Measurements from ENCODE around the gene UBE2K. TPM values are rescaled to one million over a fixed set of nuclear protein-coding genes. Genes with fewer than 3 reads are reported as not detected.

Gene UBE2K
- total RNA-seq, 1 experiment from 2014 or later, result 151 TPM

- H2BK20ac ChIP-seq (ENCODE audit: low read depth, low read length, poor library complexity, severe bottlenecking), result no peak overlapping the region
- no peak overlapping the region for H2AFZ ChIP-seq (ENCODE audit: low read length)
- Mint-ChIP-seq H3K4me1 (peaks cover 10 to 13% of the 10 kb centered on the region in 2 experiments), H3K9me3 (no peaks in the 10 kb centered on the region), H3K27ac (peak overlapping the region in 1 of 3 experiments; percentile 89; a peak in 3 of 7 replicates), H3K4me3 (no peak overlapping the region), H3K27me3 (ENCODE audit: low read depth) (no peaks in the 10 kb centered on the region), H3K36me3 (ENCODE audit: insufficient read depth in 1 of 3, low read depth in 3 of 3) (peaks cover 11 to 29% (median 28%) of the 10 kb centered on the region in 3 experiments; a peak in 6 of 7 replicates)
- no peaks in the 10 kb centered on the region for H4K20me1 ChIP-seq (ENCODE audit: control insufficient read depth, insufficient read depth, insufficient read length)
- no peak for DNase-seq
- TF ChIP-seq CTCF (conservative IDR thresholded peaks at IDR 0.05), result no peak
- no peaks in the 10 kb centered on the region for H3K9me3 ChIP-seq (ENCODE audit: control insufficient read depth, low read depth, low read length)
- no peaks in the 10 kb centered on the region for H3K4me1 ChIP-seq (ENCODE audit: insufficient read depth, low read length)
- H4K5ac ChIP-seq (ENCODE audit: insufficient read length, low read depth, low read length), result peak overlapping the region; percentile 47
- no peak overlapping the region for H3K4me2 ChIP-seq (ENCODE audit: insufficient read depth, insufficient read length, low read length)
- H3K79me2 ChIP-seq (ENCODE audit: insufficient read depth, low read length), result peaks cover 66% of the 10 kb centered on the region
- H3K27ac ChIP-seq (ENCODE audit: insufficient read length, low read depth, low read length), result no peak overlapping the region
- H3K23me2 ChIP-seq (ENCODE audit: insufficient read length, low read depth, low read length, poor library complexity, severe bottlenecking), result no peaks in the 10 kb centered on the region
- H3K4ac ChIP-seq (ENCODE audit: low read depth, low read length), result no peak overlapping the region
- no peak overlapping the region for H2BK15ac ChIP-seq (ENCODE audit: low read depth, low read length)
- H2BK12ac ChIP-seq (ENCODE audit: insufficient read length, low read depth, low read length), result no peak overlapping the region
- no peak overlapping the region for H4K8ac ChIP-seq (replicated peaks; ENCODE audit: insufficient read length, low read depth, low read length)
- H3K14ac ChIP-seq (ENCODE audit: insufficient read depth, low read length), result no peak overlapping the region
- WGBS (ENCODE audit: extremely low coverage, insufficient read length, low lambda C conversion rate), result no CpG with 5 or more reads among the region's 11 CpGs
- no peak overlapping the region for H2BK120ac ChIP-seq (ENCODE audit: low read depth, low read length, poor library complexity, severe bottlenecking)
- no peak overlapping the region for H3K23ac ChIP-seq (ENCODE audit: insufficient read length, low read depth, low read length)
- no peaks in the 10 kb centered on the region for H3K27me3 ChIP-seq (ENCODE audit: insufficient read depth, low read length)
- H3T11ph ChIP-seq (ENCODE audit: low read length), result no peak overlapping the region
- no peak overlapping the region for H3K9ac ChIP-seq (ENCODE audit: extremely low read depth, insufficient read length, low read length)
- H2BK5ac ChIP-seq (ENCODE audit: insufficient read length, low read length), result no peak overlapping the region
- peaks cover 10% of the 10 kb centered on the region for H3K79me1 ChIP-seq (ENCODE audit: insufficient read depth, low read depth, low read length, poor library complexity, severe bottlenecking)
- H4K91ac ChIP-seq (ENCODE audit: insufficient read length, low read depth, low read length), result no peak overlapping the region
- no peak overlapping the region for H3K56ac ChIP-seq (ENCODE audit: insufficient read length, low read depth, low read length)
- H3K18ac ChIP-seq (ENCODE audit: insufficient read length, low read depth, low read length), result no peak overlapping the region
- no peak overlapping the region for H2AK5ac ChIP-seq (ENCODE audit: insufficient read length, low read length)
Observed at GRCh38 chr4:39706741-39707511, 9.0 kb downstream of the UBE2K start.

All from H9 (cell line).